ENCODE data around the gene WIPF1.

WIPF1 gene

GRCh38 chr2:174618179-174618578 lies 20.6 kb upstream of the WIPF1 start:
- DNase-seq, result no peak

DNA sequence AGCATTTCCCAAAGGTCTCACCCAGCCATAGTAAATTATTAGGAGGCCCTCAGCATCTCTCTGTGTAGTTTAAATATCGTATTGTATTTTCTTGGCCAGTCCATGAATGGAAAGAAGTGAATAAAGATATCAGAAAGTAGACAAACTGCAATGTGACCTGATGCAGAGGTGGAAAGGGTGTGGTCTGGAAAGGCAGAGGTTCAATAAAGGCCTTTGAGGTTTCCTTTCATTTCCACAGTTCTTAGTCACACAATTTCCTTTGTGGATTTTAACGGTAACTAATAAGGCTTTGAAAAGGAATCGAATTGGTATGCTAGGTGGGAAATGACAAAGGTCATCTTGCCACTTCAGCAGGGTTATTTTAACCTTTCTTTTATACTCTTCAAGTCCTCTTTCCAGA lies 20.1 kb upstream of the WIPF1 start:
- no peak for DNase-seq

DNA sequence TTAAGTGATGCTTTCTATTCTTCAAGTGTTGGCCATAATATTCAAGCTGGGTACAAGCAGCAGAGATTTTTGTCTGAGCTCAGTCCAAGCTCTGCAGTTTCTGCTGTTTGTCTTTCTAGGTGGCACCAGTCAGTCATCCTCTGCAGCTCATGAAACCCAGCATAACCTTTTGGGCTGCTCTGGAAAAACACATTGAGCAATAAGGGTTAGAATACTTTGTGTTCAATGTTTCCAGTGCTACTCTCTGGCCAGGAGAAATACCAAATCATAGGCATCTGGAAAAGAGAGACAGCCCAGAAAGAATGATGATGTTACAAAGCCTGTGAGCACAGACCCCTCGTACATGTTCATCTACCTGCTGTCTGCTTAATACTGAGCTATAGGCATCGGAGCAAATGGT lies 19.5 kb upstream of the WIPF1 start:
- no peak for DNase-seq

DNA sequence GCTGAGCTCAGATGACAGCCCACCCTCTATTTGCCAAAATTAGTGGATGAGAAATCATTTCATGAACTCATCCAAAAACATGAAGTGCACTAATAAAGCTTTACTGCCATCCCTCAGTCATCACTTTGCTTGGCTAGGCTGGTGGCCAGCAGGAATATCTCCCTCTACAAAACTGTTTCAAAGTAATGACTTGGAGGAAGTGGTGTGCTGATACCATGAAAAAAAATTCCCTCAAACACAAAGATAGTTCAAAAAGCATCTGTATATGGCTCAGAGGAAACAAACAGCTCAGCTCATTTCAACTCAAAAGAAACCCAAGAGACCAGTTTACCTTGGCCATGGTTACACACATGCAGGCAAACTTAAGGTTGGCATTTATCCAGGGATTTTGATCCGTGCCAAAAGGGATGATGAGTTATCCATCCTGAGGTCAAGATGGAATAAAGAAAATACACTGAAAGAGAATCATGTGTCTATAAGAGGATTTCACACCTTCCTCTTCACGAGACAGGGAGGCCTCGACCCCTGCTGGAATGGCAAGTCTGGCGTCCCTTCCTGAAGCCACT lies 18.4 kb upstream of the WIPF1 start:
- no peak for DNase-seq

DNA sequence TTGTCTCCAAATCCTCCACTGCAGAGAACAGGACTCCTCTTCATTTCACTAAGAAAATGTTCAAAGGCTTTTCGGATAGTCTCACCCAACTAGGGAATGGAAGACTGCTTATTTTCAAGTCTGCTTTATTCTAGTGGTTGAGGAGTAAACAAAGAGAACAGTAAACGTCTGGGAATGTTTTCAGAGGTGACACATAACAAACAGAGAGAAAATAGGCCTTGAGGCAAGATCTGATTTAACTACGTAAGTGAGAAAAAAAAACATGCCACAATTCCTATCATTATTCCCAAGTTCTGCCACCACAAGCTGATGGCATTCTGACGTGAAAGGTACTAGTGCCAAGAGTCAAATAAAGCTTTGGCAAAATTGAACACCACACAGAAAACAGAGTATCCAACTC lies 16.7 kb upstream of the WIPF1 start:
- peak; percentile 57 for DNase-seq

DNA sequence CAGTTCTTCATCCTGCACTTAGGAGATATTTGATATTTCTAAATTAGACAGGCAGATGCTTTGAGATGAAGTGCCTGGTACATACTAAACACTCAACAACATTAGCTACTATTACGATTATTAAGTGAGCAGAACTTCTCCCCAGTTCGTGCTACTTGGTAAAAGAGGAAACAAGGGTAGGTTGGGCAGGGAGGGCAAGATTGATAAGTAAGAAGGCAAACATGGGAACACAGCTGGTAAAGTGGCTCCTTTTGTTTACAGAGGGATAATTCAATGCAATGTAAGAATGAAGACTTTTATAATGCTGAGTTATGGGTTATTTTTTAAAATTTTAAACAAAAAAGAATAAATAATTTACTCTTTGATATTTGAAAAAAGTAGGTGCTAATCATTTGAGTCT lies 15.9 kb upstream of the WIPF1 start:
- DNase-seq, result no peak

DNA sequence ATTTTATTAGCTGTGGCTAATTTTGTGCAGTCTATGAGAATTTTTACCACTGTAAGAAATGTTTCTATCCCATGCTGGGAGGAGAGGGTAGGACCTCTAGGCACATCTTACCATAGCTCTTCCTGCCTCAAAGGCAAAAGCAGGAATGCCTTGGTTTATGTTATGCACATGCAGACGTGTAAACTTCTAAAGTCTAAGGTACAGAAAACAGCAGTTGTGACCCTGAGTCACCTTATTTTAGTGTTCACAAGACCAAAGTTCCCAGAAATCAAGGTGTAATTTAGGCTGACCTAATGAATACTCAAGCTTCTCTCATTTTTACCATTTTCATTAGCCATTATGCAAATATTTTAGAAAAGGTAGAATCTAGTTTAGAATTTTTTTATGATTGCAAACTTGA lies 15.4 kb upstream of the WIPF1 start:
- DNase-seq, result no peak

DNA sequence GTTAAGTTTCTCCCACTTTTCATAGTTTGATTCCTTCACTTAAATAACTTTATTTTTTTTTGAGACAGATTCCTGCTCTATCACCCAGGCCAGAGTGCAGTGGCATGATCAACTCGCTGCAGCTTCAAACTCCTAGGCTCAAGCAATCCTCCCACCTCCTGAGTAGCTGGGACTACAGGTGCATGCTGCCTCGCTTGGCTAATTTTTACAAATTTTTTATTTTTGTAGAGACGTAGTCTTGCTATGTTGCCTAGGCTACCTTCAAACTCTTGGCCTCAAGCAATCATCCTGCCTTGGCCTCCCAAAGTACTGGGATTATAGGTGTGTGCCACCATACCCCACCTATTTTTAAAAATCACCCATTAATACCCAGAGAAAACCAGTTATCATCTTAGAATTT lies 14.2 kb upstream of the WIPF1 start:
- no peak for DNase-seq

DNA sequence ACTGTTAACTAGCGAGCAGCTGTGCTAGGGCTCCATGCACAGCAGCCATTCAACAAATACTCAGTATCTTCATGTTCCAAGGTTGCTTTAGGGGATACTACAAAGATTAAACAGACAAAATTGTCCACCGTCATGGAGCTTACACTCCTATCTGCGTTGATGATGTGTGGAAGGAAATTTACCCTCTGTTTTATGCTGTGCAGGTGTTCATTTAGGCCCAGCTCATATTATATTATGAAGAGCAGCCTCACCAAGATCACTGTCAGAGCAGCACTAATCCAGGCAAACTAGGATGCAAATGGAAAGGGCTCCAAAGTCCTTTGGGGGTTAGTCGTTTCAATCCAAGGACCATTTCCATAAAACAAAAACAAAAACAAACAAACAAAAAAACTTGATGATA lies 13.4 kb upstream of the WIPF1 start:
- no peak for DNase-seq

DNA sequence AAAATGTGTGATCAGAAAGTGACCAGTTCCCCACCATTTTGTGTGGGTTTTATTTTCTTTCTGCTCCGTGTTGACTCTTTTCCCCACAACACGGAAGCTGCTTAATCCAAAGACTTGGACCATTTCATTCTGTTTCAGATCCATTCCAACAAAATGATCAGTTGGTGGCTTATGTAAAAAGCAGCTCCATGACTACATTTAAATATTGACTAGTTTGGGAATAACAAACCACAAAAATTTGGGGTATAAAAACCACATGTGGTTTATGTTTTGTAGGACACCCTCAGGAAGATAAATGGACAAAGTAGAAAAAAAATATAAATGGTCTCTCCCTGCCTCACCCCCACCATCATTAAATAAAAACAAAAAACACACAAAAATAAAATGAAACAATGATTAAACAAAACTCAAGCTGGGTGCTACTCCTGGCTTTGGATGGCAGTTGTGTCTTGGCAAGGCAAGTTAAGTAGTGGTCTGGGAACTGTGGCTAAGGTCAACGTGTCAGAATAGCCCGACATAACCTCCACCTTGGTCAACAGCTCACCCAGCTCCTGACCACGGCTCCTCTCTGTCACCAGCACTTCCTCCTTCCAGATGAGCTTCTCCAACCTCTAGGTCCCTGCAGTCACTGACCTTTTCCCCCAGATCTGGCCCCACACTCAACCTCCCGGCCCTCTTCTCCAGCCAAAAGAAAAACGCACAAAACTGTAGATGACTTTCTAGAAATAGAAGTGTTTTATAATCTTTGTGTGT lies 12.8 kb upstream of the WIPF1 start:
- DNase-seq, result no peak

DNA sequence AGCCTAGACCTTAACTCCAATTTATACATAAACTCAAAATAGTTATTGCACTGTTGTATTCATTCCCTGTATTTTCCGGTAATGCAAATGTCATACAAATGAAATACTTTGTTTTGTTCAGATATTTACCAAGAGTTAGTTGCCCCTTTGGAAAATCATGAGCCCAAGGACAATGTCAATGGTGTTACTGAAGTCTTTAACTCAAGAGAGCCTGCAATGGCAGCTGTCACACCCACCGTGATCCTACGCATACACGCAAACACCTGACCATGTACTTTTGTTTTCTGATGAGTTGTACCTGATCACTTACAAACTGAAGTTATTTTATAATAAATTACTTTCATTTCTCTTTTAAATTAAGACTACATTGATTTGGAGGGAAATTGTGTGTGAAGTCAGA lies 11.7 kb upstream of the WIPF1 start:
- DNase-seq, result no peak

DNA sequence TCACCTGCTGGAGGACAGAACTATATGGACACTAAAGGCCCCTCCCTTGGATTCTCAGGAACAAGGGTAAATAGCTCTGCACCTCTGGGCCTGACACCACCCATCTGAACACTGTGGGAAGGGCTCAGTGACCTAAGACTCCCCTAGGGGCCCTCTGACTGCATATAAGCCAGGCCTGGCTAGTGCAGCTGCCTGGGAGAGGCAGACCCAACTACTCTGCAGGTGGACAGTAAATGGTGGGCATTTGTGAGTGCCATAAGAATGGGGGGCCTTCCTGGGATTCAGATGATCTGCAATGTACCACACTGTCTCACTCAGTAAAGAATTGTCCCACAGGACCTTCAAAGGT lies 11.2 kb upstream of the WIPF1 start:
- no peak for DNase-seq

DNA sequence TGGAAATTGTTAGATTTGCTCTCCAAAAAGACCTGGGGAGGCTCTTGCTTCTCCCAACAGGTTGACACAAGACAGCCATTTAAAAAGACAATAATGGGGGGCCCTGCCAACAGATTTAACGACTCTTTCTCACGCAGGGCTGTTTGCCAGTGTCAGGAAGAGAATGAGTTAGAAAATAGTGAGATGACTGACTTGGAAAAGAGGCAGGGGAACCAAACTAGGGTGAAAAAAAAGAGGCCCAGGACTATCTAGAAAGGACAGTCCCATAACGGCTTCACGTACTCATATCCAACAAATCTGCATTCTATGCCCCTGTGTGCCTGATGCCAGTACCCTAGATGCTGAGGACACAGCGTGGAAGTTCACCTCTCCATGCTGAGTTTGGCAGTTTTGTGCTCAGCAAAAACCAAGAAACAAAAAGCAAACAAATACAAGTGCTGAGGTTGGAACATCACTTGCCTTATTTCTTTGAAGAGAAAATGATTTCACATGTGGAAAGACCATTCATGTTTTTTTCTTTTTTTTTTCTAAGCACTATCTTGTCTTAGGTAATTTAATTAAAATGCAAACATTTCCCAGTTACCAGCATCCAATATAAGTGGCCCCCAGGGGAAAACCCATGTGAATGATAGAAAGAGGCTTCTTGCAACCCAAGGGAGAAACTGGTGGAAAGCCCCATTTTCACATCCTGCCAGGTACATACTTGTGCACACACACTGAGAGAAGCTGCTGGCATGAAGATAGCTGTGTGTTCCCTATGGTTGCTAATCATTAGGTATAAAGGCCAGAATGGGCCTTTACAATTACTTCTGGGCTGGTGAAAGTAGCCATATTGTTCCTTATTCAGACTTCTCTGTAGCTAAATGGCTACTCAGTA lies 10.6 kb upstream of the WIPF1 start:
- no peak for DNase-seq

DNA sequence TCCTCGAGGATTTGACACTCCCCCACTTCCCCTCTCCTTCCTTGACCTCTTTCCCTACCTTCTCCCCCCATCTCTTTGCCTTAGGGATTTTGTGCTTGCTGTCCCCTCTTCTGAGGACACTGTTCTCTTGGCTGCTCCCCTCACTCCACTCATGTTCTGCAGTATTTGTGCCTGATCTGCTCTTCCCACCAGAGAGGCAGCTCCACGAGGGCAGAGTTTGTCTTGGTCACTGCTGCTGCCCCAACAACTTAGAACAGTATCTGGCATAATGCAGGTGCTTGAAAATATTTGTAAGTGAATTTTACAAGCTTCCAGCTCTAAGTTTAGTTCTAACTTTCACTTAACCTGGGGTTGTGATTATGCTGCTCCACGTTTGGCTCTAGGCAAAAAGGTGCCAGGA lies 10.0 kb upstream of the WIPF1 start:
- DNase-seq, result no peak

DNA sequence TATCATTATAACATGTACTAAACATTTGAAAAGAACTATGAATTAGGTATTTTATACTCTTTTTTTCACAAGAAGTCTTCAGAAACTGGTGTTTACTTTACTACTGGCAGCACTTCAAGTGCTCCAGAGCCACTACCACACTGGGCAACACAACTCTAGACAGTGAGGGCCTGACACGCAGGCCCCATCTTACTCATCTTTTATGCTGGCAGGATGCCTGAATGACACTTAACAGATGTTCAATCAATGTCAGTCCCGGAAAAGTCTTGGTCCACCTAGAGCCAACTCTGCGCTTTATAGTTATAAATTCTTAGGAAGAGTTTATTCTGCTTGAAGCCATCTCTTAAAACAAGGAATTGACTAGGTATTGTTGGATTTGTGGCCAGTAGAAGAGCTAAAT lies 8.7 kb upstream of the WIPF1 start:
- DNase-seq, result peak; percentile 79

GRCh38 chr2:174605687-174606086 lies 8.1 kb upstream of the WIPF1 start:
- peak; percentile 43 for DNase-seq

DNA sequence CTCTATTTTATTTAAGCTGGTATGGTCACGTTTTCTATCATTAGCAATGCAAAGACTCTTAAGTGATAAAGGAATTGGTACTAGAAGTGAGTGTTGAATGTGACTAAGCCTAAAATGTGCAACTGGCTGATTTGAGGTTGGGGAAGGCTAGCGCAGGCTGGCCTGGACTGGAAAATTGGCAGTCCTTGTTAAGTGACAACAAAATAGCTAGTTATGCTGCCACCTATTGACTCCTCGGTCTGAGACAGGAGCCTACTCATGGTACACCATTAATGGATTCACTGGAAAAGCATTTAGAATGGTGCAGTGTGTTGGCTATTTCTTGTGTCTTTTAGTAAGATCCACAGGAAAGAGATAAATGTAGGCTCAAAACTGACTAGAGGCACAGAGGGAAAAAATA lies 5.7 kb upstream of the WIPF1 start:
- peak; percentile 78 for DNase-seq

GRCh38 chr2:174602745-174603144 lies 5.1 kb upstream of the WIPF1 start:
- no peak for DNase-seq

- no peak for DNase-seq
These were observed 2.7 kb upstream of the WIPF1 start for GRCh38 chr2:174600349-174600748.

GRCh38 chr2:174599310-174599921 lies 1.8 kb upstream of the WIPF1 start:
- no peak for DNase-seq

- no peak for DNase-seq
These were observed 627 bp downstream of the WIPF1 start for GRCh38 chr2:174597009-174597344.

GRCh38 chr2:174595891-174596397 lies 1.7 kb downstream of the WIPF1 start:
- no peak for DNase-seq

GRCh38 chr2:174595116-174595809 lies 2.3 kb downstream of the WIPF1 start:
- DNase-seq, result no peak

Measured in HCEC 1CT (cell line).